T-helper 9 cell (primary cell): ENCODE results near the gene PLXNB1.
"Not testable (repeated sequence)": the region's sequence is repeated elsewhere in the genome, so short reads cannot be mapped to it uniquely, and the experiment has no call there.

Experiments
- DNase-seq: peaks from one replicate; pipeline ENCODE4 v3.0.0-alpha.2; 2020

The PLXNB1 gene

GRCh38 chr3:48465237-48465530 is 35.3 kb upstream of the PLXNB1 start:
- no peak for DNase-seq

GRCh38 chr3:48464713-48465221 is 34.9 kb upstream of the PLXNB1 start:
- no peak for DNase-seq

GRCh38 chr3:48463703-48464102 is 33.8 kb upstream of the PLXNB1 start:
- no peak for DNase-seq

- not testable (repeated sequence) for DNase-seq
Observed at GRCh38 chr3:48461767-48462166, 31.9 kb upstream of the PLXNB1 start.

- DNase-seq, result no peak
Observed at GRCh38 chr3:48460517-48460902, 30.6 kb upstream of the PLXNB1 start.

GRCh38 chr3:48459773-48460516 is 30.1 kb upstream of the PLXNB1 start:
- no peak for DNase-seq

GRCh38 chr3:48459331-48459730 is 29.4 kb upstream of the PLXNB1 start:
- no peak for DNase-seq

- no peak for DNase-seq
Observed at GRCh38 chr3:48456456-48456855, 26.6 kb upstream of the PLXNB1 start.

- DNase-seq, result no peak
Observed at GRCh38 chr3:48451270-48451669, 21.4 kb upstream of the PLXNB1 start.

- peak; percentile 84 for DNase-seq
Observed at GRCh38 chr3:48446425-48447193, 16.7 kb upstream of the PLXNB1 start, which contains the start of gene ATRIP. TSS of gene ATRIP (plus strand) at chr3:48446737. CDS start at chr3:48446846, 109 bp downstream.

- DNase-seq, result no peak
Observed at GRCh38 chr3:48446043-48446424, 16.1 kb upstream of the PLXNB1 start.

GRCh38 chr3:48445277-48445882 is 15.5 kb upstream of the PLXNB1 start:
- DNase-seq, result no peak

- no peak for DNase-seq
Observed at GRCh38 chr3:48441940-48442339, 12.1 kb upstream of the PLXNB1 start.

GRCh38 chr3:48440590-48440958 is 10.7 kb upstream of the PLXNB1 start:
- DNase-seq, result no peak

- DNase-seq, result peak; percentile 95
Observed at GRCh38 chr3:48439820-48440589, 10.1 kb upstream of the PLXNB1 start, which contains the start of the genes CCDC51 and TMA7. TSS of gene CCDC51 (minus strand) at chr3:48440119. CDS start at chr3:48435128, 4,991 bp downstream. TSS of gene TMA7 (plus strand) at chr3:48440257. CDS start at chr3:48440297, 40 bp downstream.

- no peak for DNase-seq
Observed at GRCh38 chr3:48437812-48438211, 7.9 kb upstream of the PLXNB1 start.

- DNase-seq, result no peak
Observed at GRCh38 chr3:48436855-48437254, 7.0 kb upstream of the PLXNB1 start.

GRCh38 chr3:48436477-48436787 is 6.5 kb upstream of the PLXNB1 start:
- DNase-seq, result no peak

GRCh38 chr3:48435774-48436476 is 6.0 kb upstream of the PLXNB1 start:
- peak; percentile 86 for DNase-seq

- DNase-seq, result no peak
Observed at GRCh38 chr3:48435223-48435595, 5.3 kb upstream of the PLXNB1 start.

GRCh38 chr3:48434591-48435222 is 4.8 kb upstream of the PLXNB1 start:
- DNase-seq, result no peak
